Right atrium auricular region (tissue), 2 donors: ENCODE measurements around the gene FKTN. TPM values are rescaled to one million over a fixed set of nuclear protein-coding genes. Genes with fewer than 3 reads are reported as not detected.
"Not testable (repeated sequence)": the region's sequence is repeated elsewhere in the genome, so short reads cannot be mapped to it uniquely, and the experiment has no call there.

Experiments used
- DNase-seq: peaks from one replicate; pipeline ENCODE4 v3.0.0-alpha.2; 2019; ENCODE audit warnings: low spot score
- H3K27ac ChIP-seq, 2 donors: fragments of 200-600 bp; sonication (generic); 1 replicate in 1 of 2; 2 replicates in 1 of 2; pipeline ENCODE4 v1.5.1; 2016 to 2019
- H3K27me3 ChIP-seq, 2 donors: fragments of 200-600 bp; sonication (generic); one replicate each; pipeline versions ENCODE4 v1.5.1 to v1.6.0; 2017 to 2019
- H3K36me3 ChIP-seq: fragments of 200-600 bp; sonication (generic); one replicate; pipeline ENCODE4 v1.5.1; 2016
- H3K4me1 ChIP-seq, 2 donors: fragments of 200-600 bp; sonication (generic); one replicate each; pipeline versions ENCODE4 v1.5.1 to v1.6.0; 2017 to 2019
- H3K4me3 ChIP-seq, 2 donors: fragments of 200-600 bp; sonication (generic); 1 replicate in 1 of 2; 2 replicates in 1 of 2; pipeline ENCODE4 v1.5.1; 2017 to 2019; ENCODE audit warnings: mild to moderate bottlenecking in 1 of 2, moderate library complexity in 1 of 2
- H3K9me3 ChIP-seq, 2 donors: fragments of 200-600 bp; sonication (generic); one replicate each; pipeline ENCODE4 v1.5.1; 2019
- total RNA-seq, 2 donors: library from RNA; depleted of rRNA; stranded (reverse); fragments of >200 nt; gene quantifications; one replicate each; pipeline ENCODE4 v1.1.0, GENCODE V29; 2016
- TF ChIP-seq, protein P1 (sequence below), 2 donors: fragments of 200-600 bp; sonication (generic); IDR thresholded peaks; one replicate each; pipeline ENCODE4 v1.5.1; 2019; ENCODE audit warnings: antibody characterized with exemption in 2 of 2

The FKTN gene
- total RNA-seq, 2 donors from 2014 or later = 4.9 to 6.9 TPM

DNA sequence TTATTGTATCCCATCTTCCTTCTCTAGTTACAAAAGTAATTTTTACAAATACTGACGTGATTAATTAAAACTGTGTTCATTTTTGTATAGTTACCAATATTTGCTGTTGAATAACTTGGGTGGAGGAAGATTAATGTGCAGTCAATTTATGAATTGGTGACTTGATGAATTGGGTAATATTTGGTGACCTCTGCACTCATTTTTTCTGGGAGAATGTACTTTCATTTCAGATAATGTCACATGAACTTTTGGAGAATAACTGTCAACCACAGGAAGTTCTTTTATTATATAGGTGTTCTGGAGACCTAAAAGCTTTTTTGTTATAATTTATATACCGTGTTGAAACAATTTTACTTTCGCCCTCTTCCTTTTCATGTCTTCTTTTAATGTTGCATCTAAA, 26.4 kb upstream of the FKTN start:
- no peaks in the 10 kb centered on the region for H3K4me1 ChIP-seq
- no peak overlapping the region for H3K4me3 ChIP-seq
- TF ChIP-seq, protein P1, sequence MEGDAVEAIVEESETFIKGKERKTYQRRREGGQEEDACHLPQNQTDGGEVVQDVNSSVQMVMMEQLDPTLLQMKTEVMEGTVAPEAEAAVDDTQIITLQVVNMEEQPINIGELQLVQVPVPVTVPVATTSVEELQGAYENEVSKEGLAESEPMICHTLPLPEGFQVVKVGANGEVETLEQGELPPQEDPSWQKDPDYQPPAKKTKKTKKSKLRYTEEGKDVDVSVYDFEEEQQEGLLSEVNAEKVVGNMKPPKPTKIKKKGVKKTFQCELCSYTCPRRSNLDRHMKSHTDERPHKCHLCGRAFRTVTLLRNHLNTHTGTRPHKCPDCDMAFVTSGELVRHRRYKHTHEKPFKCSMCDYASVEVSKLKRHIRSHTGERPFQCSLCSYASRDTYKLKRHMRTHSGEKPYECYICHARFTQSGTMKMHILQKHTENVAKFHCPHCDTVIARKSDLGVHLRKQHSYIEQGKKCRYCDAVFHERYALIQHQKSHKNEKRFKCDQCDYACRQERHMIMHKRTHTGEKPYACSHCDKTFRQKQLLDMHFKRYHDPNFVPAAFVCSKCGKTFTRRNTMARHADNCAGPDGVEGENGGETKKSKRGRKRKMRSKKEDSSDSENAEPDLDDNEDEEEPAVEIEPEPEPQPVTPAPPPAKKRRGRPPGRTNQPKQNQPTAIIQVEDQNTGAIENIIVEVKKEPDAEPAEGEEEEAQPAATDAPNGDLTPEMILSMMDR (IDR thresholded peaks at IDR 0.05) = no peak
- peaks cover 0 to 9% of the 10 kb centered on the region in 2 donors for H3K9me3 ChIP-seq
- DNase-seq = no peak
- no peaks in the 10 kb centered on the region for H3K27me3 ChIP-seq
- no peak overlapping the region for H3K27ac ChIP-seq
- H3K36me3 ChIP-seq = peaks cover 12% of the 10 kb centered on the region

DNA sequence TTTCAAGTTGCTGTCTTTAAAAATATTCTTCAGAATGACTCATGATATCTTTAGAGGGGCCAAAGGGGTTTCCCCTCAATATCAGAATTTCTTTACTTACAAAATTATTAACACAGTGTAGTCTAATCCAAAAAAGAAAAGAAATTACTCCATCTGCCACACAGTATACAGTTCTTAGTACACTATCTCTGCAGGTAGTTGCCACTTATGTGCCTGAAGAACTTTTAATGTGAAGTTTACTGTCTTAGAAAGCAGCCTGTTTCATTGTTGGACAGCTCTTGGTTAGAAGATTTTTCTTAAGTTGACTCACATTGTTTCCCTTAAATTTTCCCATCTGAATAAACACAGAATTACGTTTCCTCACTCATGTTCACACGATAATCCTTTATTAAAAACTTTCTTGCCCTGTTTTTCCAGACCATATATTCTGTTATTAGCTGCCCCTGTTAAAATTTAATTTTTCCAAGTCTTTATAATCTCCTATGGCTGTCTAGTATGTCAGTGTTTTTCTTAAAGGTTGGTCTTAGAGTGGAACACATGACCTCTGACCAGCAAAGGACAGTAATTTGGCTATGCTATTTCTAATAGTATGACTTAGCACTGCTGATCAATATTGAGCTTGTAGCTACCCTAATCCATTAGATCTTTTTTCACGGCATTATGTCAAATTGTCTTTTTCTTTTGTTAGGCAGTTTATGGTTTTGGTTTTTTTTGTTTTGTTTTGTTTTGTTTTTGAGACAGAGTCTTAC, 21.8 kb upstream of the FKTN start:
- H3K4me3 ChIP-seq = no peak overlapping the region
- DNase-seq = no peak
- TF ChIP-seq, protein P1 (IDR thresholded peaks at IDR 0.05) = no peak
- no peak overlapping the region for H3K27ac ChIP-seq
- no peaks in the 10 kb centered on the region for H3K4me1 ChIP-seq
- peaks cover 7% of the 10 kb centered on the region for H3K36me3 ChIP-seq
- H3K27me3 ChIP-seq = no peaks in the 10 kb centered on the region
- no peaks in the 10 kb centered on the region for H3K9me3 ChIP-seq

DNA sequence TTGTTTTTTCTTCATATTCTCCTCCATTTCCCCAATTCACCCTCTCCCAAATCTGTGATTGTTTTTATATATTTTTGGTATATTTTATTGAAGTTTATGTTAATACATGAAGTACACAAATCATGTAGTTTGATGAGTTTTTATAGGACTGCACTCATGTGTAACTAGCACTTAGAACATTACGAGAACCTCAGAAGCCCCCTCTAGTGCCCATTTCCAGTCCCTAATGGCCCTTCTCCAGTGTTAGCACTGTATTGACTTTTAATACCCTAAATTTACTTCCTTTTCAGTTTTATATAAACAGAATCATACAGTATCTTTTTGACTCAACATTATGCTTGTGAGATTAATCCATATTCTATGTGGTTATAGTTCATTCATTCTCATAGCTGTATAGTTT, 18.5 kb upstream of the FKTN start:
- Histone ChIP-seq H3K4me3 (no peak overlapping the region), H3K27me3 (no peaks in the 10 kb centered on the region), H3K9me3 (no peaks in the 10 kb centered on the region), H3K36me3 (peaks cover 7% of the 10 kb centered on the region), H3K27ac (no peak overlapping the region), H3K4me1 (no peaks in the 10 kb centered on the region)
- DNase-seq = no peak
- TF ChIP-seq, protein P1 (IDR thresholded peaks at IDR 0.05) = no peak

DNA sequence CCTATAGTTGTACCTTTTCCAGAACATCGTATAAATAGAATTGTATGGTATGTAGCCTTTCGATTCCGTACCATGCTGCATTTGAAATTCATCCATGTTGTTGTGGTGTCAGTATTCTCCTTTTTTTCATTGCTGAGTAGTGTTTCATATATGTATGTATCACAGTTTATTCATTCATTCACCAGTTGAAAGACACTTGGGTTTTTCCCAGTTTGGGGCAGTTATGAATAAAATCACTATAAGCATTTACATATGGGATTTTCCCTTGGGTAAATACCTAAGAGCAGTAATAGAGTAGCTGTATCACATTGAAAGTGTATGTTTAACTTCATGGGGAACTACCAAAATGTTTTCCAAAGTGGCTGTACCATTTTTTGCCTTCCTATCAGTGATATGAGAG, 16.1 kb upstream of the FKTN start:
- H3K9me3 ChIP-seq = no peaks in the 10 kb centered on the region
- no peaks in the 10 kb centered on the region for H3K27me3 ChIP-seq
- DNase-seq = no peak
- H3K27ac ChIP-seq = no peak overlapping the region
- no peaks in the 10 kb centered on the region for H3K4me1 ChIP-seq
- no peaks in the 10 kb centered on the region for H3K36me3 ChIP-seq
- H3K4me3 ChIP-seq = no peak overlapping the region
- TF ChIP-seq, protein P1 (IDR thresholded peaks at IDR 0.05) = no peak

DNA sequence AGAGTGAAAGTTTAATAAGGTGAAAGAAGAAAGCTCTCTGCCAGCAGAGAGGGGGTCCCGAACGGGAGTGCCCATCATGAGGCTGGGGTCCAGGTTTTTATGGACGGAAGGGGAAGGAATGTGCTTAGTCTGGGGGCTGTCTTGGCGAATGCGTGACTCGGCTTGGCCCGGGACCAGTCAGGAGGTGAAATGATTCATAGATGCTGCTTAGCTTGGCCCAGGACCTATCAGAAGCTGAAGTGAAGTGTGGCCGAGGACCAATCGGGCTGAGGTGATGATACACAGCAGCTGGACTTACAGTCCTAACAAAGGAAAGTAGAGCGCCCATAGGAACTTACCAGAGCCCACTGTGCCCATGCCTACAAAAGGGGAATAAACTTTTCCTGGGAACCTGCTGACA, 3.9 kb upstream of the FKTN start:
- DNase-seq = no peak
- Histone ChIP-seq H3K27ac (no peak overlapping the region), H3K27me3 (no peaks in the 10 kb centered on the region), H3K36me3 (no peaks in the 10 kb centered on the region), H3K4me3 (no peak overlapping the region), H3K9me3 (no peaks in the 10 kb centered on the region), H3K4me1 (peaks cover 0 to 8% of the 10 kb centered on the region in 2 donors)
- TF ChIP-seq, protein P1 (IDR thresholded peaks at IDR 0.05) = no peak

DNA sequence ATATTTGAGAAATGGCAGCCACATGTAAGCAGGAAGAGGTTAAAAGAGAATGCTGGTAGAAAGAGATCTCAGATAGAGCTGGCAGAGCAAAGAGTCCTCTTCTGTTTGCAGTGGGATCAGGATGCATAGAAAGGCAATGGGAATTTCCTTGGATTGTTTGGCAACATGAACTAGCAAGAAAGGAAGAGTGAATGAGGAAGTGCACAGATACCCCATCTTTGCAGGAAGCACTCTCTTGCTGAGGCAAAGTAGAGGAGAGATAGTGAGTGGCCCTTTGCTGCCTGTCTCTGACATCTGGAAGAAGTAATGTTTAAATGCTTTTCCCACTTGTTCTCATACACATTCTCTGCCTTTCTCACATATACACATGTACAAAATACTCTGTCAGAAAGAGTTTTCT, 14.5 kb downstream of the FKTN start:
- Histone ChIP-seq H3K4me3 (no peak overlapping the region), H3K9me3 (peaks cover 0 to 4% of the 10 kb centered on the region in 2 donors), H3K27me3 (no peaks in the 10 kb centered on the region), H3K4me1 (no peaks in the 10 kb centered on the region), H3K27ac (no peak overlapping the region), H3K36me3 (peaks cover 8% of the 10 kb centered on the region)
- DNase-seq = no peak
- TF ChIP-seq, protein P1 (IDR thresholded peaks at IDR 0.05) = no peak

DNA sequence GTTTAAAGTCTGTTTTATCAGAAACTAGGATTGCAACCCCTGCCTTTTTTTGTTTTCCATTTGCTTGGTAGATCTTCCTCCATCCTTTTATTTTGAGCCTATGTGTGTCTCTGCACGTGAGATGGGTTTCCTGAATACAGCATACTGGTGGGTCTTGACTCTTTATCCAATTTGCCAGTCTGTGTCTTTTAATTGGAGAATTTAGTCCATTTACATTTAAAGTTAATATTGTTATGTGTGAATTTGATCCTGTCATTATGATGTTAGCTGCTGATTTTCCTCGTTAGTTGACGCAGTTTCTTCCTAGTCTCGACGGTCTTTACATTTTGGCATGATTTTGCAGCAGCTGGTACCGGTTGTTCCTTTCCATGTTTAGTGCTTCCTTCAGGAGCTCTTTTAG, 22.0 kb downstream of the FKTN start:
- not testable (repeated sequence) for H3K36me3 ChIP-seq, H3K27me3 ChIP-seq, DNase-seq, H3K27ac ChIP-seq, H3K9me3 ChIP-seq, H3K4me3 ChIP-seq, H3K4me1 ChIP-seq

DNA sequence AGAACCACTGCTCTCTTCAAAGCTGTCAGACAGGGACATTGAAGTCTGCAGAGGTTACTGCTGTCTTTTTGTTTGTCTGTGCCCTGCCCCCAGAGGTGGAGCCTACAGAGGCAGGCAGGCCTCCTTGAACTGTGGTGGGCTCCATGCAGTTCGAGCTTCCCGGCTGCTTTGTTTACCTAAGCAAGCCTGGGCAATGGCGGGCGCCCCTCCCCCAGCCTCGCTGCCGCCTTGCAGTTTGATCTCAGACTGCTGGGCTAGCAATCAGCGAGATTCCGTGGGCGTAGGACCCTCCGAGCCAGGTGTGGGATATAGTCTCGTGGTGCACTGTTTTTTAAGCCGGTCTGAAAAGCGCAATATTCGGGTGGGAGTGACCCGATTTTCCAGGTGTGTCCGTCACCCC, 23.6 kb downstream of the FKTN start:
- H3K27me3 ChIP-seq, H3K36me3 ChIP-seq, H3K27ac ChIP-seq, DNase-seq, H3K4me1 ChIP-seq, H3K9me3 ChIP-seq, H3K4me3 ChIP-seq: not testable (repeated sequence)
